HG02885 (cell line): ENCODE measurements around the gene HOXA4.

Source experiments
- ATAC-seq: cut with Tn5 transposase; IDR thresholded peaks from one replicate; pipeline ENCODE4 v1.9.1; 2021; ENCODE audit warnings: mild to moderate bottlenecking; ENCODE audit not compliant: unreplicated experiment, poor library complexity

Gene HOXA4

GRCh38 chr7:27170426-27171324 is 40.1 kb upstream of the HOXA4 start:
- no peak for ATAC-seq

GRCh38 chr7:27169658-27170425 is 39.3 kb upstream of the HOXA4 start:
- ATAC-seq, result no peak

DNA sequence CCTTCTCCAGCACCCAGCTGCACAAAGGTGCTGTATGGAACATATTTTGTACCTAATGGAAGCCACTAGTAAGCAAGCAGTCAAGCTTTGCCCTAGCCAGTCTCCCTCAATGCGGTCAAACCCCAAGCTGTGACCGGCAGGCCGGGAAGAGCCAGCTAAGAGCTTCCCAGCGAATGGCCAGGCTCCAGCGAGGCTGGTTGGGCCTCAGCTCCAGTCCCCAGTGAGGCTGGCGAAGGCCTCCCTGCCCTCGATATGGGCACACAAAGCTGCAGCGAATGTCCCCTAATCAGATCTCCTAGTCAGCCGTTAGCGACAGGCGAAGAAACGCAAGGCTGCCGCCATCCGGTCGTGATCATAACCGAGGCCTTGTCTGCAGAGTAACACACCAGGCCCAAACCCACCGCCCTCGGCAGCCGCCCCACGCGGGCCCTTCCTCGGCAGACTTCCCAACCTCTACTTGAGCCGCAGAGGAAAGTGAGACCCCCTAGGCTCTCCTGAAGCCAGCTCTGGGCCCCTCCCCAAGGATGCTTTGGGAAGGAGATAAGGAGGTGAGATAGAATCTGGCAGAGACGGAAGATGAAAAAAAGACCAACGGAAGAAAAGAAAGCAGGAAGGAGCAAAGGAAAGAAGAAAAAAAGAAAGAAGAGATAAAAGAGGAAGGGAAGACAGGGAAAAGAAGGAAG is 37.8 kb upstream of the HOXA4 start:
- no peak for ATAC-seq

GRCh38 chr7:27167916-27168264 is 37.3 kb upstream of the HOXA4 start:
- ATAC-seq, result no peak

DNA sequence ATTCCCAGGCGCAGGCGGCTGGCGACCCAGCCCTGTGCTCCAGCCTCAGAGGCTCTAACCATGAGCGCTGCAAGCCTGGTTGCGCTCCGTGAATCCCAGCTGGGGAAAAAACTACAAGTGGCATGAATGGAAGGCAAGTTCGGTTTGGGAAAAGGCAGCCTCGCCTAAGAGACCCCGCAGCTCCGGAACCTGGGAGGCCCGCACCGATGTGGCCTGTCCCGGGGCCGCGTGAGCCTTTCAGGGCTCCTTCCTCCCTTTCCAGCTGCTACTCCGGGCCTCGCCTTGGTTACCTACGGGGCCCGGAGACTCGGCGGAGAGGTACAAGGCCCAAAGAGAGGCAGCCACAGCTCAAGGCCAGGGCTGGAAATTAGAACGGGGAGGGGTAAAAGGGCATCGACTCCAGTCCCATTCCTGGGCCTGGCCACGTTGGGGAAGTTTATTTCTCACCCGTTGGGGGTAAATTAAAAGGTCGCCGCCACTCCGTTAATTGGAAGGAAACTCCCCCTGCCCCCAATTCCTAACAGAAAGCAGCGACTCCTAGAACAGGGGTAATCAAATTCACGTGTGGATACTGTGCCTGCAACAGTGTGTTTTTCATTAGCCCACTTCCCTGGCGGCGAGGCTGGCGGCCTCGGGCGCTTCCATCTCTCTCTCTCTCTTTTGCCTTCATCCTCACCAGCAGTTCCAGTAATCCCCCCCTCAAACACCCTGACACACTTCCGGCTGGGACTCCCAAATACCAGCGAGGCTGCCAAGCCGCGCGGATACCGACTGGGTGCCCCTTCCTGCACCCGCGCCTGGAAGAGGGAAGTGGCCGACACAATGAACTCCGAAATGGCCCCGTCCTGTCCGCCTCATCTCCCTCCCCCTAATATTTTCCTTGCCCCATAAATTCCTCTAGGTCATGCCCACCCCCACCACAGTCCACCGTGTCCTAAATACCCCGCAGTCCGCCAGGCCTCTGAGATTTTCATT is 36.3 kb upstream of the HOXA4 start:
- no peak for ATAC-seq

GRCh38 chr7:27165996-27166530 is 35.5 kb upstream of the HOXA4 start:
- no peak for ATAC-seq

DNA sequence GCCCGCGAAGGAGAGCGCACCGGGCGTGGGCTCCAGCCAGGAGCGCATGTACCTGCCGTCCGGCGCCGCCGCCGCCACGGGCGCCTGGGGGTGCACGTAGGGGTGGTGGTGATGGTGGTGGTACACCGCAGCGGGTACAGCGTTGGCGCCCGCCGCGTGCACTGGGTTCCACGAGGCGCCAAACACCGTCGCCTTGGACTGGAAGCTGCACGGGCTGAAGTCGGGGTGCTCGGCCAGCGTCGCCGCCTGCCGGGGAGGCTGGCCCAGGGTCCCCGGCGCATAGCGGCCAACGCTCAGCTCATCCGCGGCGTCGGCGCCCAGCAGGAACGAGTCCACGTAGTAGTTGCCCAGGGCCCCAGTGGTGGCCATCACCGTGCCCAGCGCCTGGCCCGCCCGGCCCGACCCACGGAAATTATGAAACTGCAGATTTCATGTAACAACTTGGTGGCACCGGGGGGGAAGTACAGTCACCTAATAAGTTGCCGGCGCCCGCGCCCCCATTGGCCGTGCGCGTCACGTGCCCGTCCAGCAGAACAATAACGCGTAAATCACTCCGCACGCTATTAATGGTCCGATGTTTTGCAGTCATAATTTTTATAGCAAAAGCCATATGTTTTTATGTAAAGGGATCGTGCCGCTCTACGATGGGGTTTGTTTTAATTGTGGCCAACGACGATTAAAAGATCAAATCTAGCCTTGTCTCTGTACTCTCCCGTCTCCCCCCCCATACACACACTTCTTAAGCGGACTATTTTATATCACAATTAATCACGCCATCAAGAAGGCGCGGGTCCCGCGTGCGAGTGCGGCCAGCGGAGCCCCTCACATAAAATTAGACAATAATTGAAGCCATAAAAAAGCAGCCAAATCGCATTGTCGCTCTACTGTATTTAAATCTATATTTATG is 34.8 kb upstream of the HOXA4 start, which contains the start of gene HOXA9:
HOXA9 (minus strand) TSS at position 449 of the 907 bp plus-strand sequence; CDS start at position 369, 80 bp downstream.
- no peak for ATAC-seq

GRCh38 chr7:27164367-27165088 is 34.0 kb upstream of the HOXA4 start:
- ATAC-seq, result no peak

DNA sequence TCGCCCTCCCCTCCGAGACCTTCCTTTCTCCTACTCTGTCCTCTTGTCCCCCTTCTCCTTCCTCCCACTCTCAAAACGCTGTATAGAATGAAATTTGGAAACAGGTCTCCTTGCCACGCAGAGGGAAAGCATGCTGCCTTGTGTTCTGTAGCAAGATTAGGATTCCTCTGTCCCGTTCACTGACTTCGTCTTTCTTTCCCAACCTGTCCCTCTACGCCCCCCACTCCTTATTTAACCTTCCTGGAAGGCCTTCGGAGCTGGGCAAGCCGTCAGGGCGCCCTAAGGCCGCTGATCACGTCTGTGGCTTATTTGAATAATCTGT is 33.4 kb upstream of the HOXA4 start:
- ATAC-seq, result no peak

GRCh38 chr7:27163288-27164044 is 32.9 kb upstream of the HOXA4 start:
- ATAC-seq, result no peak

- ATAC-seq, result no peak
Measured at GRCh38 chr7:27162561-27163287, 32.2 kb upstream of the HOXA4 start.

GRCh38 chr7:27161721-27162560 is 31.4 kb upstream of the HOXA4 start:
- no peak for ATAC-seq

- no peak for ATAC-seq
Measured at GRCh38 chr7:27161214-27161720, 30.7 kb upstream of the HOXA4 start.

DNA sequence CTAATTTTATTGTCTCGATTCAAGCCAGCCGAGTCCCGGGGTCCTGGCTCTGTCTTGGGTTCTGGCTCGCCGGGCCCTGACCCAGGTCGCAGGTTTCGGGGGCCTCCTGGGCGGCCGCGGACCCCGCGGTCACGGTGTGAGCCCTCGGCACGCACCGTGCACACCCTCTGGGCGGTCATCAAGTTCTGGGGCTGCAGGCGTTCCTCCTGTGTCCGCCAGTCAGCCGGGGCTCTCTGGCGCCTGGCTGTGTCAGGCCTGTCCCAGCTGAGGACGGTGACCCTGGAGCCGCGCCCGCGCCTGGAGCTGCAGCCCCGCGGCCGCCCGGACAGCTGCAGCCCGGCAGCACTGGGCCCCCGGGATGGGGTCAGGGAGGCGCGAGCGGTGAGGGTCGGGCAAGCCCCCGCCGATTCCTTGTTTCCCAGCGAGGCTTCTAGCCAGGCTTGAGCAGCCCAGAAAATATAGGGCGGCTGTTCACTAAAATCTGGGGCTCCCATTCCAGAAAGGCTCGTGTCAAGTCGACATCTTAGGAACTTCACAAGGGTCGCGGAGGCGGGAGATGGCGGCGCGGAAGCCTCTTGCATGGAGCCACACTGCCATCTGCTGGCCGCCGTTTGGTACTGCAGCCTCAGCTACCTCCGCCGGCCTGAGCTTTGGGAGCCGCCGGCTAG is 30.1 kb upstream of the HOXA4 start:
- ATAC-seq, result peak; percentile 70

DNA sequence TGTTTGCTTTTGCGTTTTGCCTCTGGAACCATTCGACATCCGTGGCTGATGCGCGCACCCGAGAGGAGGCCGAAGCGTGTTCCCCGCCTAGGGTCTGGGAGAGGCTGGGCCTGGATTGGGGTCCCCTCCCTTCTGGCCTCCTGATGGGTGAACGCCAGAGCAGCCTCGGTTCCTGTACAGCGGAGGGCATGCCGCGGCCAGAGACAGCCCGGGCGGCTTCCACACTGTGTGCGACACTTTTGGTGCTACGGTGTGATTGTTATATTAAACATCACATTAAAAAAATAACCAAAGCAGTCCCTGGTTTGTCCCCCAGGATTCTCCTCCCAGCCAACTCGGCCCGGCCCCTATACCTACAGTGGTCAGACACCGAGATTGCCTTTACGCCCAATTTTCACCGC is 29.6 kb upstream of the HOXA4 start:
- ATAC-seq, result peak; percentile 6
